GM21717 (cell line): ENCODE measurements around the gene ST13.
"Not testable (repeated sequence)": the region's sequence is repeated elsewhere in the genome, so short reads cannot be mapped to it uniquely, and the experiment has no call there.

Source experiments
- ATAC-seq: cut with Tn5 transposase; IDR thresholded peaks from one replicate; pipeline ENCODE4 v1.9.1; 2021; ENCODE audit warnings: mild to moderate bottlenecking, moderate library complexity; ENCODE audit not compliant: unreplicated experiment

Gene ST13

DNA sequence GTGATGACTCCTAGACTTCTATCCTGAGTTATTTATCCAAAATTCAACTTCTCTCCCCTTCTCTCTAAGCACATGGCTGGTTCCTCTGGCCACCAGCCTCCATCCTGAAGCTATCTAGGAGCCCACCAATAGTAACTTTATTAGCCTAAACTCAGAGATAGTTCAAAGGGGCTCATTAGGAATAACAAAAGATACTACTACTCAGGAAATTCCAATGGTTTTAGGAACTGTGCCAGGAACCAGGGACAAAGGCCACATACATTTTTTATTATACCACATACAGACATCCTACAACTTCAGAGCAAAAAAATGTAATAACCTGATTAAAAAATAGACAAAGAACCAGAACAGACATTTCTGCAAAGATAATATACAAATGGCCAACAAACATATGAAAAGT lies 65.2 kb downstream of the ST13 start:
- ATAC-seq, result no peak

DNA sequence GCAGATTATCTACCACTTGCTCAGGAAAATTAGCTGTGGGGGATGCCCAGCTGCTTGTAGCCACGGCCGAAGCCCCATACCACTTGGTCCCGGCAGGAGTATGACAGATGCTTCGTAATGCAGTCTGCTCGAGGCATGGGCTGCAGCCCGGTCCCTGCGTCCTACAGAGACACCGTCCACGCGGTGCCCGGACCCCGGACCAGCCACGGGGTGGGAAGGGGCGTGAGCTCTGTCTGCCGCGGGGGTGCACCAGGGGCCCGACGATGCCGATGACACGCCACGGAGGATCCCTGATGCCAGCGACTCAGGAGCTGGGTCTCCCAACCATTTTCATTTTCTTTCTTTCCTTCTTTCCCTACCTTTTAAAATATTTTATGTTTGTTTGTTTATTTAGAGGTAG lies 67.3 kb downstream of the ST13 start:
- no peak for ATAC-seq

DNA sequence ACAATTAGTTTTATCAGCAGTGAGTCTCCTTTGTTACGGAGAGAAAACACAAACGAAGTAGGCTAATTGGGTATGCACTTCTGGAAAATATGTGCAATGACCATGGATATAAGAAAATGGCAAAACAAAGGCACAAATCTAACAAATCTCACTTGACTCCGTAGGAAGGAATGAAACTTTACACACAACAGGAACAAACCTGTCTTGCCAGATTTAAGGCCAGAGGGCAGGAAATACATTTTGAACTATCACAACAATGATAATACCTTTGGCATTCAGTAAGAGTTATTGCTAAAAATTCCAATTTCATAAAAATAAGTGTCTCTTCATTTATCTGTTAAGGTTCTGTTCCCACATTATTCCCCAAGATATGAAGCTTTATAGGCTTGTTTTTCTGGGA lies 73.9 kb downstream of the ST13 start:
- no peak for ATAC-seq

DNA sequence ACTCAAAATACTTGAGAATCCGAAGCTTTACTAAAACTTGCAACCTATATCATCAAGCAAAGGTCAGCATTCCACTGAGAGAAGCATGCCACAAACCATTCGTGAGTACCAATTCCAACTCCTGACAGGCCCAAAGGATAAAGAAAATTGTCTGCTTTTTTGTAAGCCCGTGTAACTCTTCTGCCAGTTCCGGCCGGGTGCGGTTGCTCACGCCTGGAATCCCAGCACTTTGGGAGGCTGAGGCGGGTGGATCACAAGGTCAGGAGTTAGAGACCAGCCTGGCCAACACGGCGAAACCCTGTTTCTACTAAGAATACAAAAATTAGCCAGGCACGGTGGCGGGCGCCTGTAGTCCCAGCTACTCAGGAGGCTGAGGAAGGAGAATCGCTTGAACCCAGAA lies 74.7 kb downstream of the ST13 start:
- not testable (repeated sequence) for ATAC-seq
